K562 (cell line): Measurements from ENCODE around the gene GRIK3. TPM values are rescaled to one million over a fixed set of nuclear protein-coding genes. Genes with fewer than 3 reads are reported as not detected.

Experiments
- ATAC-seq: fragments of 200-7000 bp; cut with Tn5 transposase; 3 replicates; pipeline ENCODE4 v1.9.1; 2020; ENCODE audit warnings: moderate library complexity
- BruUV-seq: library from RNA; stranded (reverse); fragments of 400-500 nt; replicated peaks from 2 replicates; lab custom pipeline; 2021; lab: Mats Ljungman, UMichigan
- CTCF ChIA-PET: fragments of 300-600 bp; formaldehyde crosslinking; extraction: SDS; loops from one replicate; lab custom pipeline; 2021; ENCODE audit warnings: low intra/inter-chr PET ratio; lab: Yijun Ruan, JAX
- POLR2A ChIA-PET: fragments of 300-600, 350-650 bp; sonication (Branson Sonifier 250); formaldehyde crosslinking; extraction: SDS; loops from one replicate; lab custom pipeline; 2021; ENCODE audit warnings: antibody characterized with exemption, inconsistent platforms; lab: Yijun Ruan, JAX
- DNase-seq, 4 experiments: peaks; one replicate each; pipeline versions ENCODE4 v3.0.0 to v3.0.0-alpha.2; 2011 to 2018; ENCODE audit warnings: low spot score in 3 of 4, mixed read lengths in 3 of 4; ENCODE audit errors: extremely low read depth in 1 of 4
- FAIRE-seq: peaks from 2 replicates; lab custom pipeline; 2011; peaks lifted over from hg19 to GRCh38; lab: Jason Lieb, UNC
- H2AFZ ChIP-seq: 2 replicates; pipeline ENCODE4 v1.6.0; 2011; ENCODE audit warnings: low read depth, low read length, control low read depth, inconsistent platforms
- H3K27ac ChIP-seq: fragments of 200-600 bp; 3 replicates; pipeline ENCODE4 v1.8.0; 2011; ENCODE audit warnings: low read depth, mild to moderate bottlenecking, control low read depth, inconsistent platforms, low read length, moderate library complexity, mixed read lengths; ENCODE audit errors: extremely low read depth
- H3K27me3 ChIP-seq, 2 experiments: fragments of 300-600 bp in 1 of 2; 2 replicates in 1 of 2; 3 replicates in 1 of 2; pipeline versions ENCODE4 v1.6.0 to v1.8.0; 2011; ENCODE audit warnings: inconsistent platforms in 2 of 2, low read length in 2 of 2, mild to moderate bottlenecking in 1 of 2, mixed read lengths in 1 of 2, moderate library complexity in 1 of 2; ENCODE audit not compliant: control insufficient read depth in 2 of 2, insufficient read depth in 2 of 2
- H3K36me3 ChIP-seq: fragments of 300-600 bp; 3 replicates; pipeline ENCODE4 v1.8.0; 2011; ENCODE audit warnings: mild to moderate bottlenecking, low read length, inconsistent platforms; ENCODE audit not compliant: control insufficient read depth, insufficient read depth
- H3K4me1 ChIP-seq, 2 experiments: fragments of 200-600 bp in 1 of 2; replicated peaks in 1 of 2; 2 replicates in 1 of 2; 3 replicates in 1 of 2; pipeline versions ENCODE4 v1.5.1 to v1.8.0; 2011; ENCODE audit warnings: inconsistent platforms in 2 of 2, low read length in 2 of 2, mild to moderate bottlenecking in 1 of 2, mixed read lengths in 1 of 2, moderate library complexity in 1 of 2; ENCODE audit not compliant: control insufficient read depth in 2 of 2, insufficient read depth in 2 of 2
- H3K4me2 ChIP-seq: 2 replicates; pipeline ENCODE4 v1.6.1; 2011; ENCODE audit warnings: low read length, control low read depth, inconsistent platforms, mixed read lengths; ENCODE audit not compliant: insufficient read depth
- H3K4me3 ChIP-seq: fragments of 200-600 bp; sonication (generic), shearing (Covaris generic); 2 replicates; pipeline ENCODE4 v1.5.1; 2016; ENCODE audit warnings: control low read depth, inconsistent platforms
- H3K79me2 ChIP-seq: fragments of 200-600 bp; 3 replicates; pipeline ENCODE4 v1.8.0; 2011; ENCODE audit warnings: low read length, inconsistent platforms; ENCODE audit not compliant: control insufficient read depth, insufficient read depth
- H3K9ac ChIP-seq, 2 experiments: 2 replicates each; pipeline versions ENCODE4 v1.6.0 to v1.6.1; 2011; ENCODE audit warnings: low read depth in 2 of 2, low read length in 2 of 2, control low read depth in 1 of 2, inconsistent platforms in 1 of 2, mild to moderate bottlenecking in 1 of 2, mixed read lengths in 1 of 2; ENCODE audit not compliant: insufficient read depth in 1 of 2
- H3K9me1 ChIP-seq: one replicate; pipeline ENCODE4 v1.6.0; 2011; ENCODE audit warnings: inconsistent platforms, mild to moderate bottlenecking, low read length, moderate library complexity; ENCODE audit not compliant: control insufficient read depth, insufficient read depth
- H3K9me3 ChIP-seq: replicated peaks from 2 replicates; pipeline ENCODE4 v1.5.1; 2011; ENCODE audit warnings: low read depth, low read length, inconsistent platforms; ENCODE audit not compliant: control insufficient read depth, insufficient read depth
- H4K20me1 ChIP-seq: replicated peaks from 2 replicates; pipeline ENCODE4 v1.6.1; 2011; ENCODE audit warnings: low read length, inconsistent platforms, mixed read lengths; ENCODE audit not compliant: control insufficient read depth, insufficient read depth
- BHLHE40 ChIP-seq: IDR thresholded peaks from 2 replicates; pipeline ENCODE4 v1.6.1; 2011; ENCODE audit warnings: low read length, improper control_type of control experiment
- CEBPZ ChIP-seq: fragments of 150-350 bp; IDR thresholded peaks from 2 replicates; pipeline ENCODE4 v1.6.1; 2014; ENCODE audit warnings: low read depth, mild to moderate bottlenecking, low read length, borderline replicate concordance
- HOXB6 ChIP-seq: fragments of 250-450 bp; sonication (Bioruptor Pico); IDR thresholded peaks from 2 replicates; pipeline ENCODE4 v1.5.1; 2022; ENCODE audit warnings: mild to moderate bottlenecking, borderline replicate concordance
- MAFG ChIP-seq: fragments of 450-650 bp; conservative IDR thresholded peaks from 2 replicates; pipeline ENCODE4 v1.6.1; 2016; ENCODE audit warnings: missing genetic modification characterization, missing compliant biosample characterization
- NR1H2 ChIP-seq: sonication (generic); formaldehyde crosslinking; IDR thresholded peaks from 2 replicates; pipeline ENCODE4 v1.4.0; 2020; ENCODE audit warnings: mild to moderate bottlenecking, missing genetic modification reagents
- SMAD3 ChIP-seq: fragments of 450-650 bp; formaldehyde crosslinking; conservative IDR thresholded peaks from 2 replicates; pipeline ENCODE4 v1.4.0; 2020; ENCODE audit warnings: mild to moderate bottlenecking
- USF2 ChIP-seq: sonication (generic); formaldehyde crosslinking; IDR thresholded peaks from 2 replicates; pipeline ENCODE4 v1.5.0; 2020; ENCODE audit warnings: missing genetic modification reagents
- YY1 ChIP-seq, 3 experiments: IDR thresholded peaks; 2 replicates each; pipeline ENCODE4 v1.6.1; 2011; ENCODE audit warnings: low read length in 2 of 3, mild to moderate bottlenecking in 2 of 3, moderate library complexity in 2 of 3, borderline replicate concordance in 1 of 3, control low read depth in 1 of 3, low read depth in 1 of 3; ENCODE audit not compliant: insufficient read depth in 3 of 3, insufficient replicate concordance in 2 of 3, control insufficient read depth in 1 of 3, insufficient read length in 1 of 3; ENCODE audit errors: extremely low read depth in 1 of 3
- ZNF253 ChIP-seq: fragments of 250-450 bp; sonication (Bioruptor Pico); conservative IDR thresholded peaks from 2 replicates; pipeline ENCODE4 v1.6.1; 2021; ENCODE audit warnings: mild to moderate bottlenecking
- ZNF778 ChIP-seq: fragments of 450-650 bp; formaldehyde crosslinking; IDR thresholded peaks from 2 replicates; pipeline ENCODE4 v1.4.0; 2020; ENCODE audit warnings: mild to moderate bottlenecking, moderate library complexity
- WGBS: fragments of 100-300 bp; shearing (Covaris generic); methylation state at CpG from one replicate; pipeline ENCODE4 v1.1.6; 2016; ENCODE audit warnings: low coverage, mixed read lengths; ENCODE audit not compliant: insufficient coverage; ENCODE audit errors: missing lambda C conversion rate; 5-methylcytosine and 5-hydroxymethylcytosine counted together
- in situ Hi-C: fragments of 300-500 bp; cut with MboI; formaldehyde crosslinking; loops from 4 replicates; pipeline ENCODE4 v1.15.0; 2018; ENCODE audit warnings: inconsistent platforms, mixed read lengths
- intact Hi-C: fragments of 100-400 bp; cut with micrococcal nuclease; formaldehyde crosslinking; loops from 2 replicates; pipeline ENCODE4 v1.14.2; 2022
- polyA plus RNA-seq, 8 experiments: library from polyadenylated mRNA; depleted of rRNA in 4 of 8; stranded (reverse) in 5 of 8; unstranded in 3 of 8; fragments of >200 nt; fragmentation: Nextera tagmentation in 2 of 8; fragmentation: Illumina TruSeq in 1 of 8; extraction: Ambion mirVana in 2 of 8; extraction: Trizol in 1 of 8; gene quantifications; 2 replicates each; pipeline versions ENCODE4 v1.2.1 to v1.2.3, GENCODE V29; 2011 to 2014; ENCODE audit warnings: inconsistent platforms in 1 of 8, missing spikeins in 1 of 8
- total RNA-seq, 7 experiments: library from RNA; depleted of rRNA in 6 of 7; stranded (reverse); fragments of >200 nt in 6 of 7; fragmentation: Illumina TruSeq in 2 of 7; extraction: Trizol in 2 of 7; gene quantifications; 2 replicates each; pipeline versions ENCODE4 v1.2.1 to v1.2.3, GENCODE V29; 2011 to 2021; ENCODE audit warnings: low replicate concordance in 1 of 7
- TF ChIP-seq, protein P1 (sequence below): fragments of 250-450 bp; sonication (Bioruptor Pico); IDR thresholded peaks from 2 replicates; pipeline ENCODE4 v1.8.0; 2022; ENCODE audit warnings: moderate library complexity, mild to moderate bottlenecking, inconsistent platforms
- TF ChIP-seq, protein P2 (sequence below): fragments of 450-650 bp; formaldehyde crosslinking; IDR thresholded peaks from 2 replicates; pipeline ENCODE4 v1.4.0; 2020; ENCODE audit warnings: mild to moderate bottlenecking, moderate library complexity

The GRIK3 gene
- total and polyA plus RNA-seq, 9 of the 15 experiments (the other 6 are each of a cell fraction or from before 2014, with no cell fraction given), result not detected

- TF ChIP-seq, protein P1, sequence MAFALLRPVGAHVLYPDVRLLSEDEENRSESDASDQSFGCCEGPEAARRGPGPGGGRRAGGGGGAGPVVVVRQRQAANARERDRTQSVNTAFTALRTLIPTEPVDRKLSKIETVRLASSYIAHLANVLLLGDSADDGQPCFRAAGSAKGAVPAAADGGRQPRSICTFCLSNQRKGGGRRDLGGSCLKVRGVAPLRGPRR (CRISPR knock-in tag), result no peak
- TF ChIP-seq CEBPZ, result no peak
Measured at GRCh38 chr1:36789535-36789934, 244.8 kb downstream of the GRIK3 start (continued).

DNA sequence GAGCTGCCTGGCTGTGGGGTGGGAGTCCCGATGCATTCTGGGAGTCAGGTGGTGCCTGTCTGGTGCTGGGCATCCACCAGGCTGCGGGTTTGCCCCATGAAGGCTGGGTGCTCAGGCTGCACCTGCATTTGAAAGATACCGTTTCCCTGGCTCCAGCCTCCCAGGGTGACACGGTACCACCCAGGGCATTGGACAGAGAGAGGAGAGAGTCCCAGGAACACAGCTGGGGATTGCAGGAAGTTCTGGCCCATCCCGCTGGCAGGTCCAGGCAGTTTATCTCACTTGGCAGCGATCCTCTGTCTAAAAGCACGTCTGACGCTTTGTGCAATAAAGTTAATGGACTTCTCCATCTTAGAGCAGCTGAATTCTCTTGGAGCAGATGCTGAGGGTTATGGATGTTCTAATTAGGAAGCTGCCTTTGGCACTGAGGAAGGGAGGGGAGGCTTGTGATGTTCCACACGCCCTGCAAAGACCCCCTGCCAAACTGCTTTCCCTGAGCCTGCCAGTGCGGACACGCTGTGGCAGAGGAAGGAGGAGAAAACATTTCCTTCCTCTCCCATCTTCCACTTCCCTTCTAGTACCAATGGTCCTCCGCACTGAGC, 246.9 kb downstream of the GRIK3 start:
- H3K9ac ChIP-seq, result no peak overlapping the region
- in situ Hi-C loops (no loop called here), intact Hi-C loops (no loop called here)
- H3K4me2 ChIP-seq, result no peak overlapping the region
- no peaks in the 10 kb centered on the region for H3K9me1 ChIP-seq
- H3K79me2 ChIP-seq, result no peaks in the 10 kb centered on the region
- FAIRE-seq (no peak), DNase-seq (no peak), ATAC-seq (no peak)
- H3K27me3 ChIP-seq, result peaks cover 0 to 8% of the 10 kb centered on the region in 2 experiments; a peak in 1 of 5 replicates
- ChIA-PET POLR2A (interaction anchor here (0.7 to 1.2 kb wide), 2 partner anchors 23 kb away, joined by 3 to 4 read pairs; no protein-coding TSS in a partner anchor), CTCF (no interaction called here)
- no peak overlapping the region for H3K4me3 ChIP-seq
- BruUV-seq, result no TSS peak
- WGBS, result 1% methylated on average over 12 of the region's 12 CpGs
- no peak overlapping the region for H2AFZ ChIP-seq
- H3K4me1 ChIP-seq, result no peaks in the 10 kb centered on the region
- no peaks in the 10 kb centered on the region for H3K9me3 ChIP-seq
- H3K36me3 ChIP-seq, result no peaks in the 10 kb centered on the region
- peaks cover 9% of the 10 kb centered on the region; the same call in 1 of the 2 replicates for H4K20me1 ChIP-seq
- H3K27ac ChIP-seq, result no peak overlapping the region
- TF ChIP-seq ZNF253 (CRISPR knock-in tag), result no peak
- no peak for TF ChIP-seq SMAD3 (CRISPR knock-in tag)
- no peak for TF ChIP-seq YY1 (IDR thresholded peaks at IDR 0.05; ENCODE audit: borderline replicate concordance in 1 of 3, control insufficient read depth in 1 of 3, extremely low read depth in 1 of 3, insufficient read depth in 3 of 3, insufficient read length in 1 of 3, insufficient replicate concordance in 2 of 3, low read depth in 1 of 3, low read length in 2 of 3)
- no peak for TF ChIP-seq HOXB6
- no peak for TF ChIP-seq ZNF778
- TF ChIP-seq, protein P2, sequence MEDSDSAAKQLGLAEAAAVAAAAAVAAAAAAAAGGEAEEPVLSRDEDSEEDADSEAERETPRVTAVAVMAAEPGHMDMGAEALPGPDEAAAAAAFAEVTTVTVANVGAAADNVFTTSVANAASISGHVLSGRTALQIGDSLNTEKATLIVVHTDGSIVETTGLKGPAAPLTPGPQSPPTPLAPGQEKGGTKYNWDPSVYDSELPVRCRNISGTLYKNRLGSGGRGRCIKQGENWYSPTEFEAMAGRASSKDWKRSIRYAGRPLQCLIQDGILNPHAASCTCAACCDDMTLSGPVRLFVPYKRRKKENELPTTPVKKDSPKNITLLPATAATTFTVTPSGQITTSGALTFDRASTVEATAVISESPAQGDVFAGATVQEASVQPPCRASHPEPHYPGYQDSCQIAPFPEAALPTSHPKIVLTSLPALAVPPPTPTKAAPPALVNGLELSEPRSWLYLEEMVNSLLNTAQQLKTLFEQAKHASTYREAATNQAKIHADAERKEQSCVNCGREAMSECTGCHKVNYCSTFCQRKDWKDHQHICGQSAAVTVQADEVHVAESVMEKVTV (CRISPR knock-in tag), result no peak
- no peak for TF ChIP-seq BHLHE40
- TF ChIP-seq USF2 (CRISPR knock-in tag), result no peak
- TF ChIP-seq NR1H2 (CRISPR knock-in tag), result no peak
- TF ChIP-seq MAFG (tag), result no peak
